SH-SY5Y (cell line): ENCODE data around the gene PDLIM7.

Source experiments
- GATA2 ChIP-seq: IDR thresholded peaks from 2 replicates; pipeline ENCODE4 v1.6.1; 2011; ENCODE audit warnings: mild to moderate bottlenecking, low read depth, low read length
- GATA3 ChIP-seq: IDR thresholded peaks from 2 replicates; pipeline ENCODE4 v1.6.1; 2011; ENCODE audit warnings: low read depth, mild to moderate bottlenecking, low read length, moderate library complexity

Gene PDLIM7

DNA sequence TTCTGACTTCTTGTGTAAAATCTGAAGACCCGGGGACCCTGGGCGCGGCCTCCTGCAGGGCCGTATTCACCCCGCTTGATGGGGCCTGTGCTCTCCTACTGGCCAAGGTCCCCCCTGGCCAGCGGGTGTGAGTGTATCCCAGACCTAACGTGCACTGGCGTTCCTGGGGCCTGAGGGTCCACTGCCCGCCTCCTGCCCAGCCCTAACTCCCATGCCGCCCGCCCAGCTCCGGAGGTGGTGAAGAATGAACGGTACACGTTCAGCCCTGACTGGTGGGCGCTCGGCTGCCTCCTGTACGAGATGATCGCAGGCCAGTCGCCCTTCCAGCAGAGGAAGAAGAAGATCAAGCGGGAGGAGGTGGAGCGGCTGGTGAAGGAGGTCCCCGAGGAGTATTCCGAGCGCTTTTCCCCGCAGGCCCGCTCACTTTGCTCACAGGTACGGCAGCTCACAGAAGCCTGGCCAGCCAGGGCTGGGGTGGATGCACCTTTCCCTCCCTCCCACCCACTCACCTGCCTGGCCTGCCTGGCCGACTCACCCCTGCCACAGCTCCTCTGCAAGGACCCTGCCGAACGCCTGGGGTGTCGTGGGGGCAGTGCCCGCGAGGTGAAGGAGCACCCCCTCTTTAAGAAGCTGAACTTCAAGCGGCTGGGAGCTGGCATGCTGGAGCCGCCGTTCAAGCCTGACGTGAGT, 61.4 kb downstream of the PDLIM7 start:
- no peak for TF ChIP-seq GATA3
- no peak for TF ChIP-seq GATA2

GRCh38 chr5:177434942-177435738, 62.3 kb downstream of the PDLIM7 start:
- no peak for TF ChIP-seq GATA3
- TF ChIP-seq GATA2, result no peak

DNA sequence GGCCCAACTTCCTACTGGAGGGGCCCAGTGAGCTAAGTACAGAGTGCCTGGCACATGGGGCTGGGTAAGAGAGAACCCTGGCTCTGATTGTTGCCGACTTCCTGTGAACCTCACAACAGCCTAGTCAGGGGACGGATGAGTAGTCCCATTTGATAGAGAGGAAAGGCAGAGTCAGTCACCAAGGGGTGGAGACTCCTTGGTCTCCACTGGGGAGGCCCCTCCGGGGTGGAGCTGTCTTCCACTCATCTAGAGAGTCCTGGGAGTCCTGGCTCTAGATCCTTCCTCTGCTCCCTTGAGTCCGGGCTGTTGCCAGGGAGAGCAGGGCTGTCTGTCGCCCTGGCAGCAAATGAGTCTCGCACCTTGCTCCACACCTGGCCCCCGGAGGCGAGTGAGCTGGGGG, 63.0 kb downstream of the PDLIM7 start:
- TF ChIP-seq GATA2 (no peak), GATA3 (no peak)

DNA sequence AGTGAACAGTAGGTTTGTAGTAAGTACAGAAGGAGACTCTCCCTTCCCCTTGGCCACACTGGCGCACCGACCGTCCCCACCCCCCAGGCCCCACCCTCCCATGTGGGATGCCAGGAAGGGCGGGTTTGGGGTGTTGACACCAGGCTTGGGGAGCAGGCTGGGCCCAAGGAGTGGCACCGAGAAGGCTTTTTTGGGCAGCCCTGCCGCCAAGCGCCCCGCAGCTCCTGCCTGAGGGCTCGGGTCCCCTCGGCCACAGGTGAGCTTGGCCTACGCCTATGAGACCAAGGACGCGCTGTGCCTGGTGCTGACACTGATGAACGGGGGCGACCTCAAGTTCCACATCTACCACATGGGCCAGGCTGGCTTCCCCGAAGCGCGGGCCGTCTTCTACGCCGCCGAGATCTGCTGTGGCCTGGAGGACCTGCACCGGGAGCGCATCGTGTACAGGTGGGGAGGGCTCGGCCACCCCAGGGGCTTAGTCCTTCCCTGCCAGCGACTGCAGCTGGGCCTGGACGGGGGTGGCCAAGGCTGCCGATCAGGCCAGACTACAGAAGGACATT, 63.7 kb downstream of the PDLIM7 start:
- no peak for TF ChIP-seq GATA3
- TF ChIP-seq GATA2, result no peak
